SU-DHL-6 (cell line): ENCODE measurements around the gene ELK4.

Experiments used
- H2AFZ ChIP-seq: fragments of 200-600 bp; sonication (generic); 2 replicates; pipeline ENCODE4 v1.6.1; 2014; ENCODE audit warnings: low read depth, mild to moderate bottlenecking, moderate library complexity, mixed read lengths, antibody characterized with exemption, low read length; ENCODE audit not compliant: severe bottlenecking
- H3F3A ChIP-seq: fragments of 200-600 bp; shearing (Covaris generic); 2 replicates; pipeline ENCODE4 v1.6.0; 2016; ENCODE audit warnings: antibody characterized with exemption, mild to moderate bottlenecking; ENCODE audit not compliant: insufficient read depth
- H3K27ac ChIP-seq: fragments of 200-600 bp; sonication (generic); 2 replicates; pipeline ENCODE4 v1.5.1; 2016; ENCODE audit warnings: low read depth, mild to moderate bottlenecking, low read length, moderate library complexity, mixed read lengths
- H3K27me3 ChIP-seq: fragments of 200-600 bp; sonication (generic), shearing (Covaris generic); 2 replicates; pipeline ENCODE4 v1.6.0; 2014; ENCODE audit warnings: mild to moderate bottlenecking, low read length
- H3K36me3 ChIP-seq: fragments of 200-600 bp; sonication (generic); 2 replicates; pipeline ENCODE4 v1.6.1; 2014; ENCODE audit warnings: mild to moderate bottlenecking, low read length, mixed read lengths
- H3K4me2 ChIP-seq: fragments of 300-600, 200-600 bp; shearing (Covaris generic), sonication (generic); 2 replicates; pipeline ENCODE4 v1.6.0; 2014; ENCODE audit warnings: low read length, low read depth, mild to moderate bottlenecking; ENCODE audit not compliant: poor library complexity, severe bottlenecking
- H3K4me3 ChIP-seq: fragments of 200-600 bp; sonication (generic); 2 replicates; pipeline ENCODE4 v1.5.1; 2014; ENCODE audit warnings: antibody characterized with exemption, low read length, mild to moderate bottlenecking, mixed read lengths; ENCODE audit not compliant: insufficient read depth, poor library complexity, severe bottlenecking
- H3K79me2 ChIP-seq: fragments of 200-600 bp; sonication (generic); 2 replicates; pipeline ENCODE4 v1.6.1; 2014; ENCODE audit warnings: mild to moderate bottlenecking, low read length, moderate library complexity; ENCODE audit not compliant: insufficient read depth
- H3K9ac ChIP-seq: fragments of 200-600 bp; sonication (generic); 2 replicates; pipeline ENCODE4 v1.7.0; 2014; ENCODE audit warnings: mild to moderate bottlenecking, low read length
- H3K9me2 ChIP-seq: fragments of 200-600 bp; sonication (generic); replicated peaks from 2 replicates; pipeline ENCODE4 v1.6.1; 2014; ENCODE audit warnings: low read length; ENCODE audit not compliant: insufficient read depth
- H3K9me3 ChIP-seq: fragments of 200-600 bp; sonication (generic); 2 replicates; pipeline ENCODE4 v1.6.1; 2014; ENCODE audit warnings: low read length, mixed read lengths; ENCODE audit not compliant: insufficient read depth
- H4K20me1 ChIP-seq: fragments of 200-600 bp; sonication (generic); 2 replicates; pipeline ENCODE4 v1.6.1; 2014; ENCODE audit warnings: low read depth, mild to moderate bottlenecking, antibody characterized with exemption, low read length, moderate library complexity, mixed read lengths
- CTCF ChIP-seq: fragments of 200-600 bp; sonication (generic); IDR thresholded peaks from one replicate; pipeline ENCODE4 v1.5.1; 2017; ENCODE audit warnings: antibody characterized with exemption, mild to moderate bottlenecking, low read length, moderate library complexity; ENCODE audit not compliant: insufficient read depth, poor library complexity, severe bottlenecking
- EZH2phosphoT487 ChIP-seq: fragments of 200-600 bp; sonication (generic), shearing (Covaris generic); conservative IDR thresholded peaks from 2 replicates; pipeline ENCODE4 v1.6.1; 2018; ENCODE audit warnings: mild to moderate bottlenecking, antibody characterized with exemption, low read length, moderate library complexity, mixed read lengths

Gene ELK4

GRCh38 chr1:205593532-205593931, 38.3 kb downstream of the ELK4 start:
- TF ChIP-seq EZH2phosphoT487 (no peak), CTCF (no peak)
- Histone ChIP-seq H3K9me2 (no peaks in the 10 kb centered on the region), H2AFZ (no peak overlapping the region), H3K9ac (peak overlapping the region; percentile 63), H3K9me3 (no peaks in the 10 kb centered on the region), H3K27ac (peak overlapping the region; percentile 94), H3K4me2 (peak overlapping the region; percentile 86), H3K4me3 (peak overlapping the region; percentile 50), H4K20me1 (no peaks in the 10 kb centered on the region), H3K27me3 (no peaks in the 10 kb centered on the region), H3F3A (peaks cover 47% of the 10 kb centered on the region), H3K79me2 (no peaks in the 10 kb centered on the region), H3K36me3 (no peaks in the 10 kb centered on the region)

GRCh38 chr1:205592443-205593003, 39.3 kb downstream of the ELK4 start:
- Histone ChIP-seq H3K27me3 (no peaks in the 10 kb centered on the region), H3F3A (peaks cover 47% of the 10 kb centered on the region), H3K36me3 (no peaks in the 10 kb centered on the region), H3K79me2 (no peaks in the 10 kb centered on the region), H2AFZ (peak overlapping the region; percentile 25), H3K4me3 (peak overlapping the region; percentile 54), H3K9ac (peak overlapping the region; percentile 63), H4K20me1 (no peaks in the 10 kb centered on the region), H3K4me2 (peak overlapping the region; percentile 86), H3K9me2 (no peaks in the 10 kb centered on the region), H3K27ac (peak overlapping the region; percentile 94), H3K9me3 (no peaks in the 10 kb centered on the region)
- TF ChIP-seq CTCF (no peak), EZH2phosphoT487 (no peak)

GRCh38 chr1:205591522-205592351, 40.1 kb downstream of the ELK4 start:
- Histone ChIP-seq H3K9ac (peak overlapping the region; percentile 63), H2AFZ (peak overlapping the region; percentile 38), H3K4me2 (peak overlapping the region; percentile 86), H3K27me3 (no peaks in the 10 kb centered on the region), H3K9me3 (no peaks in the 10 kb centered on the region), H3K9me2 (no peaks in the 10 kb centered on the region), H3K36me3 (no peaks in the 10 kb centered on the region), H3K27ac (peak overlapping the region; percentile 94), H3K79me2 (no peaks in the 10 kb centered on the region), H3F3A (peaks cover 43% of the 10 kb centered on the region), H4K20me1 (no peaks in the 10 kb centered on the region), H3K4me3 (peak overlapping the region; percentile 54)
- peak; percentile 86 for TF ChIP-seq CTCF
- TF ChIP-seq EZH2phosphoT487, result no peak
